GM19238 (cell line): Measurements from ENCODE around the gene LRRK1.

ENCODE experiments used
- DNase-seq: peaks from one replicate; pipeline ENCODE4 v3.0.0; 2011; ENCODE audit warnings: low spot score; ENCODE audit not compliant: insufficient read length

Gene LRRK1

DNA sequence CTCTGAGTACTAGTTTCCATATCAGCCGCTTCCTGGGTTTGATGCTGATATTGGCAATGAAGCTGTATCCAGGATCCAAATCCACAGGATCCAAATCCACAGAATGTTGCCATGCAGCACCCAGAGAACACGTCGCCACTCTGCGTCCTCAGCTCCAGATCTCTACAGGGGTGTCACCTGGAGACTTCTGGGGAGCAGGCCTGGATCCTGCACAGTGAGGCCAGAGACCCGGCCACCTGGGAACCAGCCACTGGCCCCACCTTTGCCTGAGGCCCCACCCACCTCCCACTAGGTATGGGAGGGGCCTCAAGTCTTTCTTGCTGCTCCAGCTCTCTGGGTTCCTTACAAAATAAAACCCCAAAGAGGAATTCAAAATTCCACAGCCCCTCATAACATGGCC is 123.9 kb downstream of the LRRK1 start:
- DNase-seq: no peak

DNA sequence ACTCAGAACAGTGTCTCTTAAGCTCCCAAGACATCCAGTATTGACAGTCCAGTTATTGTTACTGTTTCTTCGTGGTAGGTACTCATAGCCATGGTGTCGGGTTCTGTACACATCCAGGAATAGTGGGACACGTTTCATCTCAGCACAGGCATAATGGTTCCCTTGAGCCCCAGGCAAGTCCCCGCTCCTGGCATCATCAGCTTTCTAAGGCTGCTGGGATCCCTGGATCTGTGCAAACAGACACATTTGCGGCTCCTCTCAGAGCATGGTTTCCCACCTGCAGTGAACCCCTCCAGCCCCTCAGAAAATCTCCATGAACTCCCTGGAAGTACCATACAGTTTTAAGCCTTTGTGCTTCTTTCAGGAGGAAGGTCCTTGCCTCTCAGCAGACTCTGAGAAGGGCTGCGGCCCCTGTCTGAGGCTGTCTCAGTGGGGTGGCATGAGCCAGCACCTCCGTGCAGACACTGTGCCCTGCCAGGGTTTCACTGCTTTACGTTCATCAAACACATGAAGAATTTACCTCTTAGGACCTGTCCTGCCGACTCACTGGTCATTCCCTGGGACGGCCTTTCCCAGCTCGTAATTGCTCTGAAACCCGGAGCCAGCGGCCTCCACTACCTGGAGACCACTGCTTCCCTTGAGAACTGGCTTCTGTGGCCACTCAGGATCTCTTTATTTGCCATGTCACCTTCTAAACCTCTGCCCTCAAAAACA is 124.9 kb downstream of the LRRK1 start:
- no peak for DNase-seq

DNA sequence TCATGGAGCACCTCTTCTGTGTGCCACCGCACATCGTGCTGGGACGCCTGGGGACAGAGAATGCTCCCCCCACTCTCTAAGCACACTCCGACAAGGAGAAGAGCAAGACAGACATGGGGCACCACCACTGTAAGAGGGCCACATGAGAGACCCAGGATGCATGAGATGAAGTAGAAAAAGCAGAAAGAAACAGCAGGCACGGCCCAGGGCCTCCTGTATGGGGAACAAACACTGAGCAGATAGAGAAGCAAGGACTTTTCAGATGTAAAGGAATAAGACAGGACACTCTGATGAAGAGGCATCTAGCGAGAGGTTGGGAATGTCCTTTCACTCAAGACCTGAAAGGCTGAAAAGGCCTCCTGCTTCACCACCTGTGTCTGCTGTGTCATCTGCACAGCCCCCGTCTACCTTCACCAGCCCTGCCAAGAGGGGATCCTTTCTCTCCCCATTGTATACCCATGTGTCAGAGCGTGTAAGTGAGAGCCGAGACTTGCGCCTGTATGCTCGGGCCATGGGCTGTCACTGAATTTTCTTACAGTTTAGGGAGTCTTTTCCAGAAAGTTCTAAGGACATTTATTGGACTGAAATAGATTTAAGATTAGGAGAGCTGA is 125.6 kb downstream of the LRRK1 start:
- DNase-seq: no peak

DNA sequence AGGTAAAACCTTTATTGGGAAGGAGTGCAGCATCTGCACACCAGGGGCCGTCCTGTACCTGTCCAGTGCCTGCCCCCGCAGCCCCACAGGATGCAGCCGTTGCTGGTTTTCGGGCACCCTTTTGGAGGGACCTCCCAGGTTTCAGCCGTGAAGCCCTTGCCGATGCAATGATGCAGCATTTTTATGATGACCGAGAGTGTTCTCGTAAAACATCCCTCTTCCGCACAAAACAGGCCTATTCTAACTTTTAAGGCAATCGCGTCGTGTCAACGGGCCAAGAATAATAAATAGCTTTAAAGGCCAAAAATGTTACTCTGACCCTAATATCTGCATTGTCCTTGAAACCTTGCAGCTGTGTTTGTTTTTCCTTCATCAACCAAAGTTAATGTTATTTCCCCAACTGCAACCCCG is 126.1 kb downstream of the LRRK1 start:
- DNase-seq: no peak

DNA sequence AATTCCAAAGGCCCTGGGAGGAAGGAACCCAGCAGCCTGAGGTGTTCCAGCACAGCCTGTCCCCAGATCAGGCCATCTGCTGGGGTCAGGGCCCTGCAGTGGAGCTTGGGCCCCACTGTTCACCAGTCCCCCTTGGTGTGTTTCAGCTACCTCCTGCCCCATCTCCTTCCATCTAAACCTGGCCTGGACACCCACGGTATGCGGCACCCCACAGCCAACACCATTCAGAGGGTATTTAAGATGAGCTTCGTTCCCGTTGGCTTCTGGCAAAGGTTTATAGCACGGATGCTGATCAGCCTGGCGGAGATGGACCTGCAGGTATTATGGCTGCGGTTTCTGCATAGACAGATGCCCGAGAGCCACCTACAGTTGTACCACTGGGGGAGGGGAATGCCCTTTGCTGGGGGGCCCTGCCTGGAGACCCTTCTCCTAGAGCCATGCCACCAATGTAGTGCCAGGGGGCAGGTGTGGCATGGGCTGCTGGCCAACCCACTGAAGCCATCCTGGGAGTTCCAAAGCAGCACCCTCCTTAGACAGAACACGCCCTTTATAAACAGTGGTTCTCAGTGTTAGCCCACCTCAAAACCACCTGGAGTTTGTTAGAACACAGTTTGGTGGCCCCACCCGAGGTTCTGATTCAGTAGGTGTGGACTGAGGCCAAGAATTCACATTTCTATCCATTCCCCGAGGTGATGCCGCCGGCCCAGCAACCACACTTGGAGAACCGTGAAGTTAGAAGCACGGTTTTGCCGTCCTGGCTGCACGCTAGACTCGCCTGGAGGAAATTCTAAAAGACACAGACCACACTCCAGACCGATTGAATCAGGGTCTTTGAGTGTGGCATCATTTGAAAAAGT is 126.9 kb downstream of the LRRK1 start:
- no peak for DNase-seq

DNA sequence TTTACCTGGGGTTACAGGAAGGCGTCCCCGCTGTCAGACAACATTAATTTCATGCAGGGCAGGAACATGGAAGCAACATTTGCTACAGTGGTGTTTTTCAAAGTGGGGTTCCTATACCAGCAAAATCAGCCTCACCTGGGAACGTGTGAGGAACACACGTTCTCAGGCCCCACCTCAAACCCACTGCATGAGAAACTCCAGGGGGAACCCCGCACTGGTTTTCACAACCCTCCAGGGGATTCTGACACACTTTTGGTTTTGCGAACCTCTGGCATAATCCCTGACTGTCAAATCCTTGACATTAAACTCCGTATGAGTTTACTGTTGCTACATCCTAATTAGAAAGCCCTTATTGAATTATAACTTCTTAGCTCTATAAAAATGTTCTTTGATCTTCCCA is 127.7 kb downstream of the LRRK1 start:
- DNase-seq: no peak

DNA sequence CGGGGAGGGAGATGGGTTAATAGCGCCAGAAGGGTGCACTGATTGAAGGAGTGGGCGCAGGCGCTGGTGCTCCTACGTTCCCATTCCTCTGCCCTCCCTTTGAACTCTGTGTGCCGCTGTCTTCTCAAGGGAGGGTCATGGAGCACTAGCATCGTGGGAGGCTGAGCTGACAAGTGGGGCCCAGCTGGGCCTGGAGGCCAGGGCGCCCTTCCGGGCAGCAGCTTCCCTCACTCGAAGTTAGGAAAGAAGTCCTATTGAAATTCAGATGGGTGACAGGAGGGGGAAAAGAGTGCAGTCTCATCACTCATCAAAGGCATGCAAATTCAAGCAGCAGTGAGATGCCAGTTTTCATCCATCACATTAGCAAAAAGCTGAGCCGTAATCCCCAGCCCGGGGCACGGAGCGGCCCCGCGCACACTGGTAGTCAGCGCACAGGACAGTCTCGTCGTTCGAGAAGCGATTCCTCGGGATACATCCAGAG is 128.2 kb downstream of the LRRK1 start:
- no peak for DNase-seq

DNA sequence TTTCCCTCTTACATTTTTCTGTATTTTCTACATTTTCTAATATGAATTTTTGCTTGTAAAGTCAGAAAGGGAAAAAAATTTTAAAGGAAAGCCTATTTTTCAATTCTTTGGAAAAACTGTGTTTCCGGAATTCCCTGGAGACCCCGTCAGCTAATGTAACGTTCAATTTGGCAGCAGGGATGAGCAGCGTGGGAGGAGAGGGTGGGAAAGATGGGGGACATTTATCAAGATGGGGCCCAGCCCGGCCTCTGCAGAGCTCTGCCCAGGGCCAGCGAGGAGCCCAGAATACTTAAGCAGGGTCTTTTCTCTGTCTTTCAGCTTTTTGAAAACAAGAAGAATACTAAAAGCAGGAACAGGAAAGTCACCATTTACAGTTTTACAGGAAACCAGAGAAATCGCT is 129.0 kb downstream of the LRRK1 start:
- DNase-seq: no peak

DNA sequence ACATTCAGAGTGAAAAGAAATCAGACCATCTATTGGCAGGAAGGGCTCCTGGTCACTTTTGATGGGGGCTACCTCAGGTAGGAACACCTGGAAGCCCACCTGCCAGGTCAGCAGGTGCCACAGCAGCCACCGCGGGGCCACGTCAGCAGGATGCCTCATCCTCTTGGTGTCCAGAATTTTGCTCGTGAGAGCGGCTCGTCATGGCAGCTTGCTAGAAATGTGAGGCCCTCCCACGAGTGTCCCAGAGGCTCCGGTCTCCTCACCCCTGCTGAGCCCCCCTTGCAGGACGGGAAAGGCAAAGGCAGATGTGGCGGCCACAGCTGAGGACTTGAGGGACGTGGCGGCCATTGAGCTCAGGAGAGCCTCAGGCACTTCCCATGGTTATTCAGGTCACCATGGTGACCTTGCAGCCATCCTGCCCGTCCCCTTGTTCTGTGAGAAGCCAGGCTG is 129.4 kb downstream of the LRRK1 start:
- DNase-seq: no peak

DNA sequence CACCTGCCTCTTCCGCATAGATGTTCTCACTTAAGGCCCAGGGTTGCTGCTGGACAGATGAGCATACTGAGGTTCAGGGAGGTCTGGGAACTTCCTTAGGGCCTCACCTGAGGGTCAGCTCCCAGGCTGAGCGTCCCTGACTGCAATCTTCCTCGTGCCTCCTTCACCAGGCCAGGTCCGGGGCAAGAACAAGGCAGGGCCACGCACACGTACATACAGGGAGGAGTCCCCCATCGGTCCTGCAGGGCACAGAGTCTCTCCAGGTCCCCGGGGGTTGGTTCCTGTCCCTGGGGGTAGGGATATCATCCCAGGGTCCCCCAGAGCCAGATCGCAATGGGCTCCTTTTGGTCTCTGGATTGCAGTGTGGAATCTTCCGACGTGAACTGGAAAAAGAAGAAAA is 130.1 kb downstream of the LRRK1 start:
- no peak for DNase-seq

DNA sequence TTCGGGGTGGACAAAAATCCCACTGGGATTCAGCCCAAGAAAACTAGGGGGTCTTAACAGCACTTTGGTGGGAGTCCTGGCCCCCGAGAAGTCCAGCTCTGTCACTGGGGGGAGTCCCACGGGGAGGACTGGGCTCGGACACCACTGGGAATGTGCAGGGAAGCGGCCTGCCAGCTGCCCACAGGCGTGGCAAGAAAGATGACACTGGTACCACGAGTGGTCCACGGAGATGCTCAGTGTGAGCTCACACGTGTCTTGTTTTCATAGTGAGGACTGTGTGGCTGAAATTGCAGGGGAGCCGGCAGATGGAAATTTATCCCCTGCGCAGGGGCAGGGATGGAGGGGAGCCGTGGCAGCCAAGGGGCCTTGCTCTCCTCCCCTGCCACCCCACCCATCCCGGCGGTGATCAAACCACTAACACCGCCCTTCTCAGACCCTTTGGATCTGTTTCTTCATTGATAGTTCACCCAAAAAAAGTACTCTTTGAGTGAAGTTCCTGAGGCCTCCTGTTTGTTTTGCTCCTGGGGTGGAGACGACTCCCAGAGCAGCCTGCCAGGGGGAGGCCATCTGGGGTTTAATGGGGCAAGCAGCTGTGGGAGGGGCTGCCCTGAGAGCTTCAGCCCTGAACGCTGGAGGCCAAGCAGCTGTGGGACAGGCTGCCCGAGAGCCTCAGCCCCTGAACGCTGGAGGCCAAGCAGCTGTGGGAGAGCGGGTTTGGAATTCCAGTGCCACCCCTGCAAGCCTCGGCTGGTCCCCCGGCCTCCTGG is 130.9 kb downstream of the LRRK1 start:
- no peak for DNase-seq

DNA sequence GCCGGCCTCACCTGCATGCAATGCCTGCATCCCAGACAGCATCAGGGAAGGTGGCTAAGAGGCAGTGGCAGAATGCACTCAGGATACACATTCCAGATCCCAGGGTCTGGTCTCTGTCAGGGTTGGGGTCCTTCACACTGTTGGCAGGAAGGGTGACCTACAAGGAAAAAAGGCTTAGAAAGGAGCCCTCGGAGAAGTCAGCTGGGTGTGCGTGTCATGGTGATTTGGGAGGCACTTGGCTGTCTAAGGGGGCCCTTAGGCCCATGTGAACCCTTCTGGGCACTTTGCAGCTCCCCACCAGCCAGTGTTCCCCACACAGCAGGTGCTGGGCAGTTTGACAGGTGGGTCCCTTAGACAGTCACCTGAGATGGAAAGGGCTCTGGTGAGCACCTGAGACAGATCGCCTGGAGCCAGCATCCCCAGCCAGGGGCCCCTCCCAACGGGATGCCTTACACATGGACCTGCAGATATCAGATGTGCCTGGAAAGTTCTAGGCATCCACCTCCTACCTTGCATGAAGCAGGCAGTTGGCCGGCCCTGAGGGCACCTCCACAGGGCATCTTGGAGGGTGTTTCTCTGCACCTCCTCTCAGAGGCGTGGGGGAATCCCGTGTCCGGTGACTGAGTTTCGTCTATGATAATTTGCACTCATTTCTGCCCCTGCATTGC is 131.6 kb downstream of the LRRK1 start:
- DNase-seq: no peak

DNA sequence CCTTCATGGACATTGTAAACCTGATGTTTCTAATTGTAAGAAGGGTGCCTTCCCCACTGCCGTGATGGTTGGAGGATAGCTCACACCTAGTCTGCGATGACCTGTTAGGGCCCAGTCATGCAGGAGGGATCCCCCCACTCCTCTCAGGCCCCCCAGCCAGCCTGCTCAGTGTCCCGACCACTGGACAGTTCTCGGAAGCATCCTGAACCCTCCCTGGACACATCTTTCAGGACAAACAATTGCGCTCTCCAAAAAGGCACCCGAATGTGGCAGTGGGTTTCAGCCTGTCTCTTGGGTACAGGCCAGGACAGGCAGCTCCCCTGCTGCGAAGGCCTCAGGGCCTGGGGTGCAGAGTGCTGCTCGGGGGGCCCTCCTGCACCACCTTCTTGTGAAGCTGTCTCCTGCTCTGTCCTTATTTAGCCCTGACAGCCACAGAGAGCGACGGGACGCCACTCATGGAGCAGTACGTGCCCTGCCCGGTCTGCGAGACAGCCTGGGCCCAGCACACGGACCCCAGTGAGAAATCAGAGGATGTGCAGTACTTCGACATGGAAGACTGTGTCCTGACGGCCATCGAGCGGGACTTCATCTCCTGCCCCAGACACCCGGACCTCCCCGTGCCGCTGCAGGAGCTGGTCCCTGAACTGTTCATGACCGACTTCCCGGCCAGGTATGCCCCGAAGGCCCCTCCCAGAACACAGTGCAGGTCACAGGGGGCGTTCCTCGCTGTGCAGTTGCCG is 132.3 kb downstream of the LRRK1 start:
- DNase-seq: no peak

DNA sequence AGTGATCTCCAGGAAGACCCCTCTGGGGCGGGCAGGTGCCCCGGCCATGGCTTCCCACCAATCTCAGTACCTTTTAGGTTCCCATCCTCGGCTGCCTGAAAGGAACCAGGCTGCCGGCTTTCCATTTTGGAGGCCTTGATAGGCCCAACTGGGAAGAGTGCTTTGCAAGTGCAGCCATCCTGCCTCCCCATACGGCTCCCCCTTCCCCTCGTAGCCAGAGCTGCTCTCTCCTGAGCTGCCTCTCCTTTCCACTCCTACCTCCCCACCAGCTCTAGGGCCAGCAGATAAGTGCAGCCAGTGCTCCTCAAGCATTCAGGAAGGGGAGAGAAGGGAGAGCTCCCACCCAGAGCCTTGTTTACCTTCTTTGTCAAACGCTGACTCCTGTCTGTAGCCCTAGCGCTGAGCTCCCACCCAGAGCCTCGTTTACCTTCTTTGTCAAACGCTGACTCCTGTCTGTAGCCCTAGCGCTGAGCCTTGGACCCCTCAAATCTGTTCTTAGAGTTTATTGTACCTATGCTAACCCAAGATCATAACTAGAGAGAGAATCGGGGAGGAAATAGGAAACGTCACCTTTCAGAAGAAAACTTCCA is 133.0 kb downstream of the LRRK1 start:
- no peak for DNase-seq

DNA sequence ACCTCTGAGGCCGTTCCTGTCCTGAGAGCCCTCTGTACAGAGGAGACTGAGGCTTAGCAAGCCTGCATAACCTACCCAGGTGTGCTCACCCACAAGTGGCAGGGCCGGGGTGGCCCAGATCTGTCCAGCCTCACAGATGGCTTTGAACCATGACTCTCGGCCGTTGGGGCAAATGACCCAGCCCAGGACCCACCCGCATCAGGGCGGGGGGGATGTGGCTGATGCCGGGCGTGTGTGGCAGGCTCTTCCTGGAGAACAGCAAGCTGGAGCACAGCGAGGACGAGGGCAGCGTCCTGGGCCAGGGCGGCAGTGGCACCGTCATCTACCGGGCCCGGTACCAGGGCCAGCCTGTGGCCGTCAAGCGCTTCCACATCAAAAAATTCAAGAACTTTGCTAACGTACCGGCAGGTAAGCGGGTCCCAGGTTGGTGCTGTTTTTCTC is 133.5 kb downstream of the LRRK1 start:
- no peak for DNase-seq

DNA sequence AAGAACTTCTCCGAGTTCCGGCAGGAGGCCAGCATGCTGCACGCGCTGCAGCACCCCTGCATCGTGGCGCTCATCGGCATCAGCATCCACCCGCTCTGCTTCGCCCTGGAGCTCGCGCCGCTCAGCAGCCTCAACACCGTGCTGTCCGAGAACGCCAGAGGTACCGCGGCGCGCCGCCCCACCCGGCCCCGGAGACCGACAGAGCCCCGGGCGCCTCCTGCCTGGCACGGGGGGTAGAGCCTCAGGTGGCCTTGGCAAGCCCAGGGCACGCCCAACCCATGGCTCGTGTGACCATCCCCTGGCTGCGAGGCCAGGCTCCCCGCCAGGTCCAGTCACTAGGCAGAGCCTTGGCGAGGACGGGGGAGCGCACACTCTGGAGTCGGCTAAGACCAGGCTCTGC is 134.1 kb downstream of the LRRK1 start:
- no peak for DNase-seq

DNA sequence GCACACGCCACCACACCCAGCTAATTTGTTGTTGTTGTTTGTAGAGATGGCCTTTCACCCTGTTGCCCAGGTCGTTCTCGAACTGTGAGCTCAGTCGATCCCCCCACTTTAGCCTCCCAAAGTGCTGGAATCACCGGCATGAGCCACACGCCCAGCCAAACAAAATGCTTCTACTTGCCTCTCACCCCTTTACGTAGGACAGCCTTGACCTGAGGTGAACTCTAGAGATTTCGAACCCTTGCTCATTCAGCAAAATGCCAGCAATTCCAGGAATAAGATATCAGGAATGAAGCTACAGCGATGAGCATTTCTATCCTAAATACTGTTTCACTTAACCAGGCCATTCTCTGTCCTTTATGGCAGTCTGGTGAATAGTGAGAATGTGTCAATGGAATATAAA is 135.0 kb downstream of the LRRK1 start:
- DNase-seq: no peak

DNA sequence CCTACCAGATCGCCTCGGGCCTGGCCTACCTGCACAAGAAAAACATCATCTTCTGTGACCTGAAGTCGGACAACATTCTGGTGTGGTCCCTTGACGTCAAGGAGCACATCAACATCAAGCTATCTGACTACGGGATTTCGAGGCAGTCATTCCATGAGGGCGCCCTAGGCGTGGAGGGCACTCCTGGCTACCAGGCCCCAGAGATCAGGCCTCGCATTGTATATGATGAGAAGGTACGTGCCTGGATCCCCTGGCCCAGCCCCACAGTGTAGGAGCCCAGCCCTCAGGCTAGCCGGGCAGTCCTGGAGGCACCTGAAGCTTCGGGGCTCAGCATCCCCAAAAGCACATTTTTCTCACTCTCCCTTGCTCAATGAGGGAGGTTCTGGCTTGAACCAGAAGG is 135.8 kb downstream of the LRRK1 start:
- DNase-seq: no peak

DNA sequence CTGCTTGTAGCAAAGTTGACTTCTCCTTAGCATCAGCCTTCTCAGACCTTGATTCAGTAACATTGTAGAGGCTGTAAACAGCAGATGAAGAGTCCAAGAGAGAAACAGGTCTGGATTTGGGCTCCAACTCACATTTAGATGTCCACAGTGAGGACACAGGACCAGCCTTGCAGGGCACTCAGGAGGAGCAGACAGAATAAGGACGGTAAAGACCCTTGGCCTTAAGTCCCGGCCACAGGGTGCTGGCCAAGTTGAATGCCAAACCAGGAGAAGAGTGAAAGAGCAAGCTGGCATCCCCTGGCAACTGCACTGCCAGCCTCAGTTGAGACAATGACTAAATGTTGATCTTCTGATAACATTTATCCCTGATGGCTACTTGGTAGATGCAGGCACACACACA is 136.3 kb downstream of the LRRK1 start:
- no peak for DNase-seq
